Cardiac fibroblast (primary cell): Measurements from ENCODE around the gene BEND5.

Experiments
- DNase-seq, 2 donors: peaks; one replicate each; pipeline versions ENCODE4 v3.0.0 to v3.0.0-alpha.2; 2010; ENCODE audit warnings: low read depth in 2 of 2
- H3K4me3 ChIP-seq, 2 donors: replicated peaks in 1 of 2; 1 replicate in 1 of 2; 2 replicates in 1 of 2; pipeline ENCODE4 v1.5.1; 2011; ENCODE audit warnings: low read depth in 2 of 2, low read length in 2 of 2, mild to moderate bottlenecking in 2 of 2, moderate library complexity in 1 of 2
- TF ChIP-seq, protein P1 (sequence below): IDR thresholded peaks from one replicate; pipeline ENCODE4 v1.5.1; 2011; ENCODE audit warnings: low read depth, mild to moderate bottlenecking, low read length, inconsistent platforms

BEND5 gene

DNA sequence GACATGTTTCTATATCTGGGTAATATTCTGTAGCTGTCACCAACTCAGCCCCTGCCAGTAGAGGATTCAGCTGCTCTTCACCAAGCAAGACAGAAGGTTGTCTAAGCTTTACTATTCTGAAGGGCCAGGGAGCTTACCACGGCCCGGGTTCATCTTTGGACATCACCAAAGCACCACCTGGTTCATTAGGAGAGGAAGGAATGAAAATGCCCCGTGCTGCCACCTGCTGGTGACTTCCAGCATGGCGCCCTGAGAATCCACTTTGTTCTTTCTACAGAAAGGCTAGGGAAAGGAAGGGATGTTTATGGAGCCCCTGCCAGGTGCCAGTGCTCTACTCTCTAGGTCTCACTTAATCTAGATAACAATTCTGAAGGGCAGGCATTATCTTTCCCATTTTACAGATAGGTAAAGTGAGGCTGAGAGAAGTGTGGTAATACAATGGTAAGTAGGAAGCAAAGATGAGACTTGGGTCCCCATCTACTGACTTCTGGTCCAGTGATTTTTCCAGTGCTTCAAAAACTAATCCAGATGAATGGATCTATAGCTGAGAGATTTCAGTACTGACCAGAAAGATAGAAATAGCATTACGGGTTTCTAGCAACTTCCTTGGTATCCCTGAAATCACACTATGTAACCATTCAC lies 79.5 kb downstream of the BEND5 start:
- H3K4me3 ChIP-seq = no peak overlapping the region
- peak; percentile 32 to 41 for DNase-seq
- TF ChIP-seq, protein P1, sequence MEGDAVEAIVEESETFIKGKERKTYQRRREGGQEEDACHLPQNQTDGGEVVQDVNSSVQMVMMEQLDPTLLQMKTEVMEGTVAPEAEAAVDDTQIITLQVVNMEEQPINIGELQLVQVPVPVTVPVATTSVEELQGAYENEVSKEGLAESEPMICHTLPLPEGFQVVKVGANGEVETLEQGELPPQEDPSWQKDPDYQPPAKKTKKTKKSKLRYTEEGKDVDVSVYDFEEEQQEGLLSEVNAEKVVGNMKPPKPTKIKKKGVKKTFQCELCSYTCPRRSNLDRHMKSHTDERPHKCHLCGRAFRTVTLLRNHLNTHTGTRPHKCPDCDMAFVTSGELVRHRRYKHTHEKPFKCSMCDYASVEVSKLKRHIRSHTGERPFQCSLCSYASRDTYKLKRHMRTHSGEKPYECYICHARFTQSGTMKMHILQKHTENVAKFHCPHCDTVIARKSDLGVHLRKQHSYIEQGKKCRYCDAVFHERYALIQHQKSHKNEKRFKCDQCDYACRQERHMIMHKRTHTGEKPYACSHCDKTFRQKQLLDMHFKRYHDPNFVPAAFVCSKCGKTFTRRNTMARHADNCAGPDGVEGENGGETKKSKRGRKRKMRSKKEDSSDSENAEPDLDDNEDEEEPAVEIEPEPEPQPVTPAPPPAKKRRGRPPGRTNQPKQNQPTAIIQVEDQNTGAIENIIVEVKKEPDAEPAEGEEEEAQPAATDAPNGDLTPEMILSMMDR = peak; percentile 81

DNA sequence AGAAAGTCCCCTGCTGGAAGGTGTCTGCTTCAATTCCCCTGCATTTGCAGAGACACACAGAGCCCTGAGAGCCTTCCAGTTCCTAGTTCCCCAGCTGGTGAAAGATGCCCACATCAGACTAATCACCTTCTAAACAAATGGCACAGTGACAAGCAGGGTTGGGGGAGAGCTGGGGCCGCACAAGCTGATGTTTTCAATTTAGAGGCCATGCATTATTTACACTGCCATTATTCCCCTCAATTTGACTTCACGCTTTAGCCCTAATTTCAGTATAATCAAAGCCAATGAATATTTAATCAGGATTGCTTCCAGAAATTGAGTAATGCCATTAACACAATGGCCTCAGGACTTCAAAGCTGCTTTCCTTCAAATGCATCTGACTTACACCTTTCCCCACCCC lies 81.5 kb downstream of the BEND5 start:
- DNase-seq = no peak
- H3K4me3 ChIP-seq = no peak overlapping the region
- TF ChIP-seq, protein P1 = no peak

DNA sequence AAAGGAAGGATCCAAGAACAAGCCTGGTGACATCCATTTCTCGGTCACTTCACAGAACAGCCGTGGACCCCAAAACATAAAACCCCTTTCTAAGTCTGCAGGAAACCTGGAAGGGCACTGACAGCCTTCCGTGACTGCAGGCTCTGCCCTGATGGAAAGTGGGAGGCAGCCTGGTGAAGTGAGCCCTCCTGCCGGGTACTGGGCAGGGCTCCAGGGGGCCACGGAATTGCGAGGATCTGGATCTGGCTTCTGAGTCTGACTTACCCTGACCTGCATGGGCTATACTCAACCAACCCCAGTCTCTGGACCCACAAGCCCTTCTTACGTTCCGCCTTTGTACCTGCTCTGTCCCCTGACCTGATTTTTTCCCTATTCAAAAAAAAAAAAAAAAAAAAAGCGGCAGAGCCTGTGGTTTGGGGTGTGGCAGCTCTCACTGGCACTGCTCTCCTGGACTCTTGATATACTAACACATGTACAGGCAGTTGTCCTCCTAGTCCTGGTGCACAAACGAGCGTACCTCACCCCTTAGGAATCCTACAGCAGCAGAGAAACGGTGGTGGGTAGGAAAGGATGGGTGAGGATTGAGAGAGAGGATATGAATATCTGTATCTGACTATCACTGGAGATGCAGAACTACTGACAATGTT lies 82.9 kb downstream of the BEND5 start:
- TF ChIP-seq, protein P1 = no peak
- DNase-seq = no peak
- no peak overlapping the region for H3K4me3 ChIP-seq

DNA sequence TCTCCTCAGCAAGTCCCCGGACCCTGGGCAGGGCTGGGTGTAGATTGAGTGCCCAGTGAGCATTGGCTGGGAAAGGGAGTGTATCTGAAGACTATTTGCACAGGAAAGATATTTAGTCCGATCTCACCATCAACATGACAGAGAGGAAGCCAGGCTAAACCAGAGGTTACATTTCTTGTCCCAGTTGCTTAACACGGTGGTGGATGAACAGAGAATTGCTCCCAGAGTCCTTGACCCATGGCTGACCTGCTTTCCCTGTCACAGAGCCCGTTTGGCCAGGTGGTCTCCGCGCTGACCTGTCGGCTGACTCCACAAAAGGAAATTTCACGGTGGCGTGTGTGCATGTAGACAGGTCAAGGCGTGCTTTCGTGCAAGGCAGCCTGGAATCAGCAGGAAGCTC lies 83.5 kb downstream of the BEND5 start:
- H3K4me3 ChIP-seq = no peak overlapping the region
- TF ChIP-seq, protein P1 = no peak
- DNase-seq = no peak

DNA sequence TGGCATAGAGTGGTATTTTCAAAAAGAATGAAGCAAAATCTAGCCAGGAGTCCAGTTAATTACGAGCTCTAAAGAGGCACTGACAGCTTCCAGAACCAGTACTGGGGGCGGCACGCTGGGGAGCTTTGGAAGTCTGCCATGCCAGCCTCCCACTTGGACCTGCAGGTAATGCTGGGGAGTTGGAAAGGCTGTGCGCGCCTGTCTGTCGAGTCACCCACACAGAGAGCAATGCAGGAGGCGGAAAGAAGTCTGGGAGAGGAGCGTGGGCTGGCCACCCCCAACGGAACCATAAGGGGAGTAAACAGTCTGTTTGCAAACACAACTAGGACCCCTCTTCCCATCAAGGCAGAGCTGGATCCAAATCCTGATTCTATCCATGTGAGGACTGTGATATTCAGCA lies 84.5 kb downstream of the BEND5 start:
- TF ChIP-seq, protein P1 = no peak
- no peak overlapping the region for H3K4me3 ChIP-seq
- no peak for DNase-seq

DNA sequence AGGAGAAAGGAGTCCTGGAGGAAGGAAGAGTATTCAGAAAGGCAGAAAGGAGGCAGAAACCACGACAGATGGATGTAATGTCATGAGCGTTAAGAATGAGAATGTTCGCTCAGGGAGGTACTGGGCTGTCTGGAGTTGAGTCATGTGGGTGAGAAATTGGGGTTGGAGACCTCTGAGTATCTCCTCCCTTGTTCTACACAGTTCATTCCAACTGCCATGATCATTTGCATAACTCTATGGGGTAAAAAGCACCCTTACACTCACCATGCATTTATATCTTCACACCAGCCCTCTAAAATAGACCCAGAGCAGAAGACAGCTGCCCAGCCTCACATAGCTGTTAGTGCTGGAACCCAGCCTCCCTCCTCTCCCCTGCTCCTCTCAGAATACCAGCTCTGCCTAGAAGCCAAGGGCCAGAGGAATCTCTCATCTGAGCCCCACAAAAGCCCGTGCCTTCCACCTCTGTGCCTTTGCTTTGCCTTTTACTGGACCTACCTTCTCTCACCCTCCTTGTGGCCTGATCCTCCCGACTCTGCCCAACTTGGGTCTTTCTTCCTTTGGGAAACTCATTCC lies 85.2 kb downstream of the BEND5 start:
- DNase-seq = no peak
- H3K4me3 ChIP-seq = no peak overlapping the region
- TF ChIP-seq, protein P1 = no peak
